Hepatocyte (in vitro differentiated cells): ENCODE results near the gene INSR. TPM values are rescaled to one million over a fixed set of nuclear protein-coding genes. Genes with fewer than 3 reads are reported as not detected.

Experiments
- DNase-seq: peaks from one replicate; pipeline ENCODE4 v3.0.0-alpha.2; 2016; ENCODE audit warnings: low spot score
- H2AFZ ChIP-seq: fragments of 200-600 bp; sonication (generic); 2 replicates; pipeline ENCODE4 v1.6.0; 2016; ENCODE audit warnings: antibody characterized with exemption, mild to moderate bottlenecking
- H3K27ac ChIP-seq: fragments of 200-600 bp; sonication (generic); 2 replicates; pipeline ENCODE4 v1.5.1; 2016; ENCODE audit warnings: mild to moderate bottlenecking
- H3K27me3 ChIP-seq: fragments of 200-600 bp; sonication (generic); 2 replicates; pipeline ENCODE4 v1.6.1; 2016
- H3K36me3 ChIP-seq: fragments of 200-600 bp; sonication (generic); replicated peaks from 2 replicates; pipeline ENCODE4 v1.5.1; 2016; ENCODE audit warnings: low read depth; ENCODE audit not compliant: insufficient read depth
- H3K4me1 ChIP-seq: fragments of 200-600 bp; sonication (generic); 2 replicates; pipeline ENCODE4 v1.5.1; 2016; ENCODE audit warnings: mild to moderate bottlenecking, moderate library complexity; ENCODE audit not compliant: insufficient read depth
- H3K4me2 ChIP-seq: fragments of 200-600 bp; sonication (generic); 2 replicates; pipeline ENCODE4 v1.6.0; 2016
- H3K4me3 ChIP-seq: fragments of 200-600 bp; sonication (generic); 2 replicates; pipeline ENCODE4 v1.5.1; 2016; ENCODE audit warnings: mild to moderate bottlenecking
- H3K79me2 ChIP-seq: fragments of 200-600 bp; sonication (generic); 2 replicates; pipeline ENCODE4 v1.6.0; 2017; ENCODE audit warnings: mild to moderate bottlenecking
- H3K9me2 ChIP-seq: fragments of 200-600 bp; sonication (generic); replicated peaks from 2 replicates; pipeline ENCODE4 v1.6.0; 2017; ENCODE audit warnings: mild to moderate bottlenecking; ENCODE audit not compliant: insufficient read depth
- H3K9me3 ChIP-seq: fragments of 200-600 bp; sonication (generic); 2 replicates; pipeline ENCODE4 v1.5.1; 2016; ENCODE audit warnings: low read depth, mild to moderate bottlenecking
- H4K20me1 ChIP-seq: fragments of 200-600 bp; sonication (generic); 2 replicates; pipeline ENCODE4 v1.6.0; 2016; ENCODE audit warnings: mild to moderate bottlenecking; ENCODE audit not compliant: insufficient read depth, poor library complexity, severe bottlenecking
- CTCF ChIP-seq: fragments of 200-600 bp; sonication (generic); IDR thresholded peaks from 2 replicates; pipeline ENCODE4 v1.5.1; 2016; ENCODE audit warnings: antibody characterized with exemption, mild to moderate bottlenecking; ENCODE audit not compliant: poor library complexity
- EZH2 ChIP-seq: fragments of 200-600 bp; sonication (generic); IDR thresholded peaks from 2 replicates; pipeline ENCODE4 v1.6.1; 2016; ENCODE audit warnings: antibody characterized with exemption, mild to moderate bottlenecking, borderline replicate concordance
- EZH2phosphoT487 ChIP-seq: fragments of 200-600 bp; sonication (generic); IDR thresholded peaks from one replicate; pipeline ENCODE4 v1.6.1; 2018; ENCODE audit warnings: antibody characterized with exemption, mild to moderate bottlenecking, low read depth, moderate library complexity; ENCODE audit not compliant: unreplicated experiment, severe bottlenecking
- WGBS: methylation state at CpG from one replicate; pipeline ENCODE4 v1.1.6; 2016; ENCODE audit warnings: low lambda C conversion rate; ENCODE audit errors: missing lambda C conversion rate; 5-methylcytosine and 5-hydroxymethylcytosine counted together
- polyA plus RNA-seq: library from polyadenylated mRNA; unstranded; fragments of >200 nt; fragmentation: Nextera tagmentation; extraction: Ambion mirVana; gene quantifications from 2 replicates; pipeline ENCODE4 v1.2.1, GENCODE V29; 2016
- total RNA-seq: library from RNA; depleted of rRNA; stranded (reverse); fragments of >200 nt; gene quantifications from 2 replicates; pipeline ENCODE4 v1.2.3, GENCODE V29; 2014

The INSR gene
- total and polyA plus RNA-seq, 2 experiments from 2014 or later = 17.0 to 59.0 TPM

GRCh38 chr19:7063764-7064418, 230.3 kb downstream of the INSR start:
- no peaks in the 10 kb centered on the region for H3K27me3 ChIP-seq
- H3K4me1 ChIP-seq = no peaks in the 10 kb centered on the region
- H3K9me3 ChIP-seq = no peaks in the 10 kb centered on the region
- H3K9me2 ChIP-seq = no peaks in the 10 kb centered on the region
- DNase-seq = no peak
- no peaks in the 10 kb centered on the region for H3K36me3 ChIP-seq
- no peak overlapping the region for H3K27ac ChIP-seq
- no peak overlapping the region for H2AFZ ChIP-seq
- H3K79me2 ChIP-seq = no peaks in the 10 kb centered on the region
- H3K4me2 ChIP-seq = no peak overlapping the region
- WGBS = 96% methylated on average over 9 of the region's 9 CpGs
- H3K4me3 ChIP-seq = no peak overlapping the region
- no peaks in the 10 kb centered on the region for H4K20me1 ChIP-seq
- no peak for TF ChIP-seq EZH2phosphoT487
- no peak for TF ChIP-seq EZH2
- no peak for TF ChIP-seq CTCF

- no peaks in the 10 kb centered on the region for H3K9me2 ChIP-seq
- H4K20me1 ChIP-seq = no peaks in the 10 kb centered on the region
These were observed 230.9 kb downstream of the INSR start for GRCh38 chr19:7063339-7063738.

More at GRCh38 chr19:7063339-7063738, 230.9 kb downstream of the INSR start:
- H3K4me3 ChIP-seq = no peak overlapping the region
- H3K4me1 ChIP-seq = no peaks in the 10 kb centered on the region
- 85% methylated on average over 4 of the region's 4 CpGs for WGBS
- no peaks in the 10 kb centered on the region for H3K36me3 ChIP-seq
- no peak overlapping the region for H3K4me2 ChIP-seq
- TF ChIP-seq EZH2 = no peak
- TF ChIP-seq CTCF = no peak
- no peak for TF ChIP-seq EZH2phosphoT487
- no peak overlapping the region for H3K27ac ChIP-seq
- DNase-seq = no peak
- no peaks in the 10 kb centered on the region for H3K27me3 ChIP-seq
- no peaks in the 10 kb centered on the region for H3K79me2 ChIP-seq
- H3K9me3 ChIP-seq = no peaks in the 10 kb centered on the region
- no peak overlapping the region for H2AFZ ChIP-seq

Other genes starting within 250 kb of the INSR start
- gene MBD3L2, start 245.1 kb downstream of the INSR start, total RNA-seq = not detected in 2 replicates
- gene MBD3L2, start 245.1 kb downstream of the INSR start, polyA plus RNA-seq = not detected in 2 replicates
- gene MBD3L3, start 235.7 kb downstream of the INSR start, total RNA-seq = not detected in 2 replicates
- not detected in 2 replicates for gene MBD3L3, start 235.7 kb downstream of the INSR start, polyA plus RNA-seq
- gene ZNF557, start 224.7 kb downstream of the INSR start, total RNA-seq = 8.3 and 9.5 TPM in 2 replicates
- gene ZNF557, start 224.7 kb downstream of the INSR start, polyA plus RNA-seq = 3.4 and 3.5 TPM in 2 replicates
- 43.0 and 50.3 TPM in 2 replicates for gene ARHGEF18, start 54.5 kb upstream of the INSR start, total RNA-seq
- 35.9 and 36.7 TPM in 2 replicates for gene ARHGEF18, start 54.5 kb upstream of the INSR start, polyA plus RNA-seq
- gene PEX11G, start 194.6 kb upstream of the INSR start, total RNA-seq = 4.1 and 6.2 TPM in 2 replicates
- gene PEX11G, start 194.6 kb upstream of the INSR start, polyA plus RNA-seq = 10.3 and 10.6 TPM in 2 replicates
- 39.9 and 44.1 TPM in 2 replicates for gene ZNF358, start 221.7 kb upstream of the INSR start, total RNA-seq
- 37.8 and 43.4 TPM in 2 replicates for gene ZNF358, start 221.7 kb upstream of the INSR start, polyA plus RNA-seq
- 15.5 and 19.0 TPM in 2 replicates for gene MCOLN1, start 228.2 kb upstream of the INSR start, total RNA-seq
- gene MCOLN1, start 228.2 kb upstream of the INSR start, polyA plus RNA-seq = 55.5 and 60.5 TPM in 2 replicates
- gene PNPLA6, start 241.3 kb upstream of the INSR start, total RNA-seq = 39.9 and 43.0 TPM in 2 replicates
- 49.7 and 50.5 TPM in 2 replicates for gene PNPLA6, start 241.3 kb upstream of the INSR start, polyA plus RNA-seq